Measurements from ENCODE around the gene KCNE5.
"Not testable (repeated sequence)": the region's sequence is repeated elsewhere in the genome, so short reads cannot be mapped to it uniquely, and the experiment has no call there.

KCNE5 gene

GRCh38 chrX:109585488-109585887 lies 39.5 kb downstream of the KCNE5 start:
- TF ChIP-seq CTCF (IDR thresholded peaks at IDR 0.05; ENCODE audit: insufficient read depth, low read length, missing control alignments): no peak
- POLR2A ChIA-PET: no interaction called here
- CTCF ChIA-PET: no interaction called here
- DNase-seq (ENCODE audit: low read depth, low spot score): no peak
- H3K4me3 ChIP-seq (ENCODE audit: low read depth, low read length): no peak overlapping the region

- no peak overlapping the region for H3K4me3 ChIP-seq (ENCODE audit: low read depth, low read length)
- DNase-seq (ENCODE audit: low read depth, low spot score): no peak
- TF ChIP-seq CTCF (IDR thresholded peaks at IDR 0.05; ENCODE audit: insufficient read depth, low read length, missing control alignments): no peak
- ChIA-PET POLR2A (no interaction called here), CTCF (no interaction called here)
Observed at GRCh38 chrX:109578916-109579315, 46.1 kb downstream of the KCNE5 start.

- no peak for DNase-seq (ENCODE audit: low read depth, low spot score)
- POLR2A ChIA-PET: no interaction called here
Observed at GRCh38 chrX:109577055-109577454, 47.9 kb downstream of the KCNE5 start.

GRCh38 chrX:109576083-109576482 lies 48.9 kb downstream of the KCNE5 start:
- DNase-seq (ENCODE audit: low read depth, low spot score); POLR2A ChIA-PET; H3K4me3 ChIP-seq (ENCODE audit: low read depth, low read length); CTCF ChIA-PET: not testable (repeated sequence)

More at GRCh38 chrX:109577055-109577454, 47.9 kb downstream of the KCNE5 start:
- no peak overlapping the region for H3K4me3 ChIP-seq (ENCODE audit: low read depth, low read length)
- TF ChIP-seq CTCF (IDR thresholded peaks at IDR 0.05; ENCODE audit: insufficient read depth, low read length, missing control alignments): no peak
- CTCF ChIA-PET: no interaction called here
